Activated naive CD4-positive, alpha-beta T cell treated with Interleukin-2 at 50 U/mL for 16 hours (primary cell): Measurements from ENCODE around the gene SMC6.

Experiments used
- DNase-seq: peaks from one replicate; pipeline ENCODE4 v3.0.0-alpha.2; 2020

Gene SMC6

GRCh38 chr2:17615147-17615546 lies 138.5 kb downstream of the SMC6 start:
- no peak for DNase-seq

DNA sequence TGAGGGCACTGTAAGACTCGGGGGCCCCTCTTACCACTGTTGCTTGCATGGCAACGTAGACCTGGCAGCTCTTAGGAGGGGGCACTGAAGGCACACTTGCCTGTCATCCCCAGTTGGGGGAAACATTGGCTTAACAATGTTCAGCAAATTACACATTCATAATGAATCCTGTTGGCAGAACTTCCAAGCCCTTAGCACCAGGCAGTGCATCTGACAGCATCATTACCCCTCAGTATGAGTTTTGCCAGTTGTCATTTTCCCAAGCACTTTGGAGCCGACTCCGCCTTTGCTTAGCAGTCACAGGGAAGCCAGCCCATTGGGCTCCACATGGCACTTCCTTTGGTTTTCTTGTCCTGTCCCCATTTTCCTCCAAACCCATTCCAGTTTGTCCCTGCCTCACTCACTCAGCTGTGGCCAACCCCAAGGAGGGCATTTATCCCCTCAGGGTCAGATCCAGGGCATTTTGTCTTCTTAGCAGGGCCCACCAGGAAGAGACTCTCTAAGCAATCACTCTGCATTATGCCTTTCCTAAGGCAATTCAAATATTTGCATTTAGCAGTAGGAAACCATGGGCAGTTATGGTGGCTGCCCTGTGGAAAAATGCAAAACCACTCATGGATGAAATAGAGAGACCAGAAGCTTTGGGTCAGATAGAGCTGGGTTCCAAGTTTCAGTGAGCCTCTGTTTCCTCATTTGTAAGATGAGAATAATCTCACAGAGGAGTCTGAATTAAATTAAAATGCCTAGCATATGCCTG lies 139.3 kb downstream of the SMC6 start:
- DNase-seq = no peak
